Lower lobe of right lung (tissue), 2 donors: ENCODE measurements around the gene ETNPPL. TPM values are rescaled to one million over a fixed set of nuclear protein-coding genes. Genes with fewer than 3 reads are reported as not detected.

Source experiments
- ATAC-seq, 2 donors: fragments of 200-7000 bp; cut with Tn5 transposase; one replicate each; pipeline ENCODE4 v1.9.1; 2020 to 2022; ENCODE audit warnings: mild to moderate bottlenecking in 2 of 2, moderate library complexity in 2 of 2
- DNase-seq: peaks from one replicate; pipeline ENCODE4 v3.0.0-alpha.2; 2020
- H3K27ac ChIP-seq: fragments of 200-600 bp; one replicate; pipeline ENCODE4 v1.8.0; 2022
- H3K27me3 ChIP-seq: fragments of 200-600 bp; one replicate; pipeline ENCODE4 v1.8.0; 2022; ENCODE audit warnings: low read depth
- H3K36me3 ChIP-seq: fragments of 200-600 bp; one replicate; pipeline ENCODE4 v1.8.0; 2022; ENCODE audit warnings: mild to moderate bottlenecking
- H3K4me1 ChIP-seq: fragments of 200-600 bp; one replicate; pipeline ENCODE4 v1.8.0; 2022
- H3K4me3 ChIP-seq: fragments of 200-600 bp; one replicate; pipeline ENCODE4 v1.8.0; 2022; ENCODE audit warnings: mild to moderate bottlenecking
- H3K9me3 ChIP-seq: fragments of 200-600 bp; one replicate; pipeline ENCODE4 v1.8.0; 2022
- CTCF ChIP-seq: fragments of 200-600 bp; IDR thresholded peaks from one replicate; pipeline ENCODE4 v1.8.0; 2022; ENCODE audit warnings: antibody characterized with exemption, mild to moderate bottlenecking
- intact Hi-C: fragments of 100-400 bp; cut with DNase I; formaldehyde crosslinking; loops from one replicate; pipeline ENCODE4 v1.11.0; 2022
- long read RNA-seq: library from polyadenylated mRNA; unstranded; transcript quantifications from one replicate; pipeline ENCODE4 v2.0.0, GENCODE V29; 2021
- total RNA-seq: library from RNA; stranded (reverse); fragmentation: NEBNext Ultra II Directional; extraction: Animal tissue kit (Norgen Biotek cat#: 25700); gene quantifications from one replicate; pipeline ENCODE4 v1.2.1, GENCODE V29; 2021
- donor health status: DM: no; HTN: yes; CAD: no; lungs with severe emphysema.

The ETNPPL gene
- total RNA-seq: not detected
- long read RNA-seq: 0 reads

- intact Hi-C loops: no loop called here
- no peak for TF ChIP-seq CTCF
- H3K27ac ChIP-seq: no peak within 1 kb of the TSS
- peak; percentile 65 to 69 for ATAC-seq
- H3K9me3 ChIP-seq: no peaks in the 10 kb centered on the region
- H3K27me3 ChIP-seq: peaks cover 41% of the 10 kb centered on the region
- no peaks in the 10 kb centered on the region for H3K36me3 ChIP-seq
- H3K4me3 ChIP-seq: peak within 1 kb of the TSS; percentile 56
- peaks cover 14% of the 10 kb centered on the region for H3K4me1 ChIP-seq
- no peak for DNase-seq
These were observed at the start of gene ETNPPL for GRCh38 chr4:108762559-108763225. Gene ETNPPL (minus strand): TSS chr4:108763053. CDS start chr4:108762898, 155 bp downstream.

DNA sequence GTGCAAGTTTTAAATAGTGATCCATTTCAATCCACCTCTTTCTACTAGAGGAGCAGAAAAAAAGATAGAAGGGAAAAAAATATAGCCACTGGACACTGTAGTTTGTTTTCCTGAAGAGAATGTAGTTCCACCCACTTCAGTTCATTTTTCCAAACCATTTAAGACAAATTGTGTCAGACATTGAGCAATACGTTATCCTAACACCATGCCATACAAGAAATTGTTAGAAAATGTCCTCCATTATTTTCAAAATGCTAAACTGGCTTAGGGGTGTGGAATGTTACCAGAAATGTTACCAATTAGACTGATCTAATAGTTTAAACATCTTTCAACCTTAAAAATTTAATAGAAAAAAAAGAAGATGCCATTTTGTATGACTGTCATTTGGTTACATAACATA lies 48.6 kb upstream of the ETNPPL start:
- intact Hi-C loops: no loop called here
- Histone ChIP-seq H3K36me3 (no peaks in the 10 kb centered on the region), H3K27ac (no peak overlapping the region), H3K4me1 (no peaks in the 10 kb centered on the region), H3K4me3 (no peak overlapping the region), H3K27me3 (no peaks in the 10 kb centered on the region), H3K9me3 (no peaks in the 10 kb centered on the region)
- ATAC-seq (no peak), DNase-seq (no peak)
- no peak for TF ChIP-seq CTCF

DNA sequence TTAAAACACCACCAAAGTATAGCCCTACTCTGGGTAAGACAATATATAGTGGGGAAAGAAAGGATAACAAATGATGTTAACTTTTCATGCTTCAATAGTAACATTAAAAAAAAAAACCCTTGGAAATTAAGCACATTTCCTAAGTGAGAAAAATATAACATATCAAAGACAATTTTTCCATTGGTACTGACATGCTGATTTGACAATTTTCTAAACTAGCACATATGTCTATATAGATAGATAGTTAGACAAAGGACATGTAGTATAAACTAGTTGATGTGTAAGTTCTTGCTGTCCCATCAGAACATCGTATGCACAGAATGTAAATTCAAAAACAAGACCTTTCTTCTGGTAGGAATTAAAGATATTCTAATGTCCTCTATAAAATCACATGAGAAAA lies 47.2 kb upstream of the ETNPPL start:
- H3K27ac ChIP-seq: no peak overlapping the region
- TF ChIP-seq CTCF: no peak
- no peak for DNase-seq
- H3K4me3 ChIP-seq: no peak overlapping the region
- no peak for ATAC-seq
- no peaks in the 10 kb centered on the region for H3K27me3 ChIP-seq
- H3K4me1 ChIP-seq: no peaks in the 10 kb centered on the region
- H3K36me3 ChIP-seq: no peaks in the 10 kb centered on the region
- no peaks in the 10 kb centered on the region for H3K9me3 ChIP-seq
- intact Hi-C loops: no loop called here

GRCh38 chr4:108804648-108805273 lies 41.9 kb upstream of the ETNPPL start:
- Histone ChIP-seq H3K4me1 (no peaks in the 10 kb centered on the region), H3K9me3 (no peaks in the 10 kb centered on the region), H3K36me3 (no peaks in the 10 kb centered on the region), H3K27me3 (no peaks in the 10 kb centered on the region), H3K4me3 (no peak overlapping the region), H3K27ac (no peak overlapping the region)
- intact Hi-C loops: no loop called here
- ATAC-seq: no peak
- no peak for TF ChIP-seq CTCF
- no peak for DNase-seq

DNA sequence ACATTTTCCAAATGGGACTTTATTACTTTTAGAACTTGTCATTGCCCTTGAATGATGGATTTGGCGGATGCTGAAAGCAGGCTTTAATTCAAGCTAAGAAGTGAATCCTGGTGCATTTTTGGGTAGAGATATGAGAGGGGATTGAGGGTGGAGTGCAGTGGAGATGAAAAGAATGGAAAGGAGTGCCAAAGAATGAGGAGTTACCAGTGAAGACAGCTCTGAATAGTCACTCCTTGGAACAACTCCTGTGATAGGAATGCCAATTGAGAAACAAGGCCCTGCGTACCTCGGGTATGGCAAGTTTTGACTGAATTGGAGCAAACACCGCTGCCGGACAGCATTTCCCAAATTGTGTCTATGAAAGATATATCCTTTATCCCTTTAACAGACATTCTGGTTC lies 36.5 kb upstream of the ETNPPL start:
- intact Hi-C loops: no loop called here
- no peak for TF ChIP-seq CTCF
- no peak for ATAC-seq
- Histone ChIP-seq H3K27me3 (no peaks in the 10 kb centered on the region), H3K9me3 (no peaks in the 10 kb centered on the region), H3K27ac (no peak overlapping the region), H3K4me1 (no peaks in the 10 kb centered on the region), H3K4me3 (no peak overlapping the region), H3K36me3 (no peaks in the 10 kb centered on the region)
- no peak for DNase-seq
